Left hindlimb (tissue), 1 donor: Measurements from ENCODE around the gene PYGM.

Experiments
- DNase-seq: peaks from one replicate; pipeline ENCODE4 v3.0.0-alpha.2; 2018

PYGM gene

DNA sequence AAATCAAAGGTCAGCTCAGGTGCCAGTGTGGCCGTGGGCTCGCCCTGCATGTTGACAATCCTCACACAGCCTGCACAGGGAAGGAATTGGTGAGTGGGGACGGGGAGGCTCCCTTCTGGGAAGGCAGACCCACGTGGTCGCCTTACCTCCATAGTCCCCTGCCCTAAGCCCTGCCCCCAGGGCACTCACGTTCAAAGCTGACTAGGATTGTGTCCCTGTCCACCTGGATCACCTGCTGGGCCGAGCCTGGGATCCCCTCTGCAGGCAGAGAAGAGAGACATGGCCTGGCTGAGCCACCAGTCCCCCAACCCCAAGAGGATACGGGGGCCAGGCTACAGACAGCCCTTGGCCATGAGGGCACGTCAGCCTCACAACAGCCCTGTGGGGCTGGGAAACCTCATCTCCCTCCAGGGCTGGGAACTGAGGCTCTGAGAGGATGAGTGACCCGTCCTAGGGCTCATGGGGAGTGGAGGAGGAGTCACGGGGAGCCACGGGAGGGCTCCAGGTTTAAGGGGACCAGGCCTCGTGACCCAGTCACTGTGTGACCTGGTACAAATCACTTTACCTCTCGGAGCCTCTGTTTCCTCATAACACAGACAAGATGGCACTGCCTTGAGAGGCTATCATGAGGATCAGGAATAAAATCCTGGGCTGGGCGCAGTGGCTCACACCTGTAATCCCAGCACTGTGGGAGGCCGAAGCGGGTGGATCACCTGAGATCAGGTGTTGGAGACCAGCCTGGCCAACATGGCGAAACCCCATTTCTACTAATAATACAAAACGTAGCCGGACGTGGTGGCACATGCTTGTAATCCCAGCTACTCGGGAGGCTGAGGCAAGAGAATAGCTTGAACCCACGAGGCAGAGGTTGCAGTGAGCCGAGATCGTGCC lies 30.7 kb upstream of the PYGM start:
- DNase-seq, result no peak

DNA sequence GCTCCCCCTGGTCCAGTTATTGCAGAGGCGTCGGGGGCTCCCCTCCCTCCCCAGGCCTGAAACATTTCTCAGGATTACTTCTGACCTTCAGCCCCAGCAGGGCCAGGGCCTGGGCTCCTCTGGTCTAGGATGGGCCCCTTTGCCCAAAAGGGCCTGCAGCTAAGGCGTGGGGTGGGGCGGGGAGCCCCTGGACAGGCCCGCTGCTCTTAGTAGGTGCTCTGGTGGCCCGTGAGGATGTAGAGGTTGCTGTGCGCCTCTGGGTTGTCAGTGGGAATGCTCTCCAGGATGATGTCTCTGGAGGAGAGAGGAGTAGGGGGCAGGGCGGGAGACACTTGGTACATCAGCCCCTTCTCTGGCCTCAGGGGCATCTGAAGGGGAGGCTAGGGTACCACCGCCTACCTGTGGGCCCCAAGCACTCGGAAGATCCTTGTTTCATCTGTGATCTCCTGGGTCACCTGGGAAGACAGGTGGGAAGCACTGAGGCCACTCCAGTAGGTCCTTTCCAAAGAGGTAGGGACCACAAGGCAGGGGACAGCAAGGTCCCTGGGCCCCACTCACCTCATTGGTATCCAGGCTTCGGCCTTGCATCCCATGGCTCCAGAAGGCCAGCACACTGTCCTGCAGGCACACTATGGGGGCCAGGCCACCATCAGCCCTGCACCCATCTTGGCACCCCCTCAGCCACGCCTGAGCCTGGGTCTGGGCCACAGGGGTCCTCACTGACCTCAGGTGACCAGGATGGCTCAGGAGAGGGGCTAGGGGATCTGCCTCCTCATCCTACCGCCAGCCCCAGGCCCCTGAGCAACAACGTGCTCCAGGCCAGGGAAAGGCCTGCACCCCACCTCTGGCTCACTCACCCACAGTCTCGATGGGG lies 29.8 kb upstream of the PYGM start:
- no peak for DNase-seq

DNA sequence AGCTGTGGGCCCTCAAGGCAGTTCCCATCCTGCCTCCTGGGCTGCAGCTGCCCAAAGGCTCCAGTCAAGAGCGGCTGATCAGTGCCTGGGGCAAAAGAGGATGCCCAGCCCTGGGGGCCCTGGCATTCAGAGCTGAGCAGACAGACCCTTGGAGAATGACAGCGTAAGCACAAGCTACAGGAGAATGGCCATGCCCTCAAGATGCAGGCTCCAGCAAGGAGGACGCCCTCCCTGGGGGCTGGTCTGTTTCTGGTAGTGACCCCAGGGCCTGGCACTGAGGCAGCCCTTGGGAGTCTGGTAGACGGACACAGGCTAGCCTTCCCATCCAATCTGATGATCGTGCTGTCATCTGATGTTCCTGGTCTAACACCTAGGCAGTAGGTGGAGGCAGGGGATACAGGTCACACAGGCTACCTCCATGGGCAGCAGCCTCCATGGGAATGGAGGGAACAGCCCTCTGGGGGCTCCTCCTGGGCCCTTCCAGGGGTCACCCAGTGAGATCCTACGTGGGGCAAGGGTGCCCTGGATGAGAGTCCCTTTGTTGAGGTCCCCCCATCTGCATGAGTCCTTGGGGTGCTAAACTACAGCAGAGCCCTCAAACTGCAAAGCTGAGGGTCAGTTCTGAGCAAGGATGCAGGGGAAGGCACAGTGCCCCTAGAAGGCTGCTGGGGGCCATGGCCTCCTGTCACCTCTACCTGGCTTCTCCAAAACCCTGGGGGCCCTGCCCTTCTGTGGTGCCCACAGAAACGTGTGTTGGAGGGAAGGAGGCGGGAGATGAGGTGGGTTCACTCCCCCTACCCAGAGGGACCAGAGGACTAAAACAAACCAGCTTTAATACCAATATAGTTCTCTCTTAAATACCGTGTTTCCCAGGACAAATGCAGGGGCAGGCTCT lies 28.8 kb upstream of the PYGM start:
- DNase-seq, result no peak

DNA sequence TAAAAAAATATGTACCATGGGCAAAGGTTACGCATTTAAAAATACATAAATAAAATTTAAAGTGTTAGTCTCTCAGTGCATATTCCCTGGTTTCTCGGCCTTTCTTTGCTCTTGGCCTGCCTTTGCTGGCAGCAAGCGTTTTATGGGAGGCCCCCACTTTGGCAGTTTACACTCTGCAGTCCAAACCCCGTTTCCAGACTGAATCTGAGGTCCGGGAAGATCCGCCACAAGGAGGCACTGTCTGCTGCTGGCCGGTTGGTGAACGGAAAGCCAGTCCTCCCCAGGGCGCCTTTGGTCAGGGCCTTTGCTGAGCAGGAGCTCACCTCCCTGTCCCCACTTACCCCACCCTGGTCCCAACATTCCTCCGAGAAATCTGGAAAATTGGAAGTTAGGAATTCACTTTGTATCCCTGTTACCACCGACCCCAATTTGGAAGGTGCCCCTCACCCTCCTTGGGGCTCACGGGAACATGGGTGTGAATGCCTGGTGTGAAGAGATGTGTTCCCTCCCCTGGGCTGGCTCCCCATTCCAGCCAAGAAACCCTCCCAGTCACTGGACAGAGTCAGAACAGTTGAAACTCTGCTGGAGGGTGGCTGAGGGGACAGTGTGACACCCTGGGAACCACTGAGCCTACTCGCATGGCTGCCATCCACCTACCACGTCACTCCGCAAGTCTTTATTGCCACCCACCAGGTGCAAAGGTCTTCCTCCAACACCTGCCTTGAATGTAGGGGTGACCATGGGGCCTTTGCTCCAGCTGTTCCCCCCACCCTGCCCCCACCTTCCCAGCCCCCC lies 27.9 kb upstream of the PYGM start:
- DNase-seq, result no peak

DNA sequence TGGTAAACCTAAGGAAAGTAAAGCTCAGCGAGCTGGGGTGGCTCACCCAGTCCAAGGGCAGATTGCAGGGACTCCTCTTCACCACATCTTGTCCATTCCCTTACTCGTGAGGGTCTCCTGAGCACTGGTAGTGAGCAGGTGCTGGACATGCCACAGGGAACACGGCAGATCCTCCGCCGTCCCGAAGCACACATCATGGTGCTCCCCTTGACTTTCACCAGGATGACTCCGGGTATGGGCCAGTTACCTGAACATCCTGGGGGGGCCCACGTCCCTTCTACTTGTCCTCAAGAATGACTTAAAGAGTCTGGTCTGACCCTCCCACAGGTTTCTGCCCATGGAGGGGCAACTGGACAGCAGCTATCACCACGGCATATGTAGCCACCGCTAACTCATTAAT lies 26.5 kb upstream of the PYGM start:
- no peak for DNase-seq

DNA sequence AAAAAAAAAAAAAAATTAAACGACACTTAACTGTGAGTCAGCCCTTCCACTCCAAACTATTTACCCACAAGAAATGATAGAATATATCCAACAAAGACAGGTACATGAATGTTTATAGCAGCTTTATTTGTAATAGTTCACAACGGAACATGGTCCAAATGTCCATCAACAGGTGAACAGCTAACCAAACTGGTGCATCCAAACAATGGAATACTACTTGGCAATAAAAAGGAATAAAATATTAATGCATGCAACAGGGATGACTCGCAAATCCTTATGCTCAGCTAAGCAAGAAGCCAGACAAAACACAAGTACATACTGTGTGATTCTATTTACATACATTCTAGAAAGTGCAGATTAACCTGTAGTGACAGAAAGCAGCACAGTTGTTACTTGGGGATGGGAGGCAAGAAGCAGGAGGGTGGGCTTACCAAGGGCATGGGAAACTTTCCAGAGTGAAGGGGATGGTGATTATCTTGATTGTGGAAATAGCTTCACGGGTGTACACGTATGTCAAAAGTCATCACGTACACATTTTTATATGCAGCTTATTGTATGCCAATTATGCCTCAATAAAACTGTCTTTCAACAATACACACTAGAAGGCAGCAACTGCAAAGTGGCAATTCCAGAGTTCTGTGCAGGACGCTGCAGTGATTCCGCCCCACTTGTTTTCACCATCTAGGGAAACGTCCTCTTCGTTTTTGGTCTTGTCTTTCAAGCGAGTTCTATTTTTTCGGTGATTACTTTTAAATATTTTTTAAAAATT lies 25.2 kb upstream of the PYGM start:
- DNase-seq, result no peak

DNA sequence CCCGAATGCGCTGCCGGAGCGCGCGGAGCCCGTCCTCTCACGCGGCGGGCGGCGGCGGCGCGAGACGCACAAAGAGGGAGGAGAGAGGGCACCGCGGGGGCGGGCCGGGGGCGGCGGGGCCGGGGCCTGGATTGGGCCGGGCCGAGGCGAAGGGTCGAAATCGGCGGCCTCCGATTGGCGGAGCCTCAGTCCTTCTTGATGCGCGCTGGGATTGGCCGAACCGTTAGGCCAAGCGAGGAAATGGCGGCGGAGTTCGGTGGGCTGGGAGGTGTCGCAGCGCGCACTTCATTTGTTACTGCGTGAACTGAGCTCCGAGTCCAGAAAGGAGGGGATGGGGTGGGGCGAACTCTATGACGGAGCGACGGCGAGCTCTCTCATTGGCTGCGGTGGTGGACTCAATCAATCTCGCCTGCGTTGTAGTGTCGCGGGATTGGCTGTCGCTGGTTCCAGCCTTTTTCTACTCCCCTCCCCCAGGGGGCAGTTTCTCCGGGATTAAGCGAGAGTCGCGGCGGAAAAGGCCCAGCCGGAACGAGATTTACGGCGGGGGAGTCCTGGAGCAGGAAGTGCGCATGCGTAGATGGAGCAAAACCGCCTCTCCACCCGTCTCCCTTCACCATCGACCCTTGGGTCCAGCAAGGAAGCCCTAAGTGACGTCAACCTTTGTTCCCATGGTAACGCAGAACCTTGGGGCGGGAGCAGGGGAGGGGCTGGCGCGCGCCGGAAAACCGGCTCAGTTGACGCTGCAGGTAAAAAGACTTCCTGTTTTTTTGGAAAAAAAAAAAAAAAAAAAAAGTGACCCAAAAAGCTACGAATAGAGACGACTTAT lies 18.9 kb upstream of the PYGM start, which contains the start of gene SF1:
SF1 (minus strand) TSS at position 70 of the 826 bp plus-strand sequence. CDS start 150 bp downstream, outside the sequence.
- peak; percentile 100 for DNase-seq

DNA sequence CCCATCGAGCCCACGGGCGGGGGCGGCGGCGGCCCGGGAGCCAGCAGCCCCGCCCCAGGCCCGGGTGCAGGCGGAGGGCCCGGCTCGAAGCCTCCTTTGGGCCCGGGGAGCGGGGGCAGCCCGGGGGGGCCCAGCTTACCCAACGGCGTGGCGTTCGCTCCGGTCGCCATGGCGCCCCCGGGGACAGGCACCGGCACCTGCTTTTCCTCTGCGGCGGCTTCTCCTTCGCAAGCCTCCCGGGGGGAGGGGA lies 18.4 kb upstream of the PYGM start:
- no peak for DNase-seq

DNA sequence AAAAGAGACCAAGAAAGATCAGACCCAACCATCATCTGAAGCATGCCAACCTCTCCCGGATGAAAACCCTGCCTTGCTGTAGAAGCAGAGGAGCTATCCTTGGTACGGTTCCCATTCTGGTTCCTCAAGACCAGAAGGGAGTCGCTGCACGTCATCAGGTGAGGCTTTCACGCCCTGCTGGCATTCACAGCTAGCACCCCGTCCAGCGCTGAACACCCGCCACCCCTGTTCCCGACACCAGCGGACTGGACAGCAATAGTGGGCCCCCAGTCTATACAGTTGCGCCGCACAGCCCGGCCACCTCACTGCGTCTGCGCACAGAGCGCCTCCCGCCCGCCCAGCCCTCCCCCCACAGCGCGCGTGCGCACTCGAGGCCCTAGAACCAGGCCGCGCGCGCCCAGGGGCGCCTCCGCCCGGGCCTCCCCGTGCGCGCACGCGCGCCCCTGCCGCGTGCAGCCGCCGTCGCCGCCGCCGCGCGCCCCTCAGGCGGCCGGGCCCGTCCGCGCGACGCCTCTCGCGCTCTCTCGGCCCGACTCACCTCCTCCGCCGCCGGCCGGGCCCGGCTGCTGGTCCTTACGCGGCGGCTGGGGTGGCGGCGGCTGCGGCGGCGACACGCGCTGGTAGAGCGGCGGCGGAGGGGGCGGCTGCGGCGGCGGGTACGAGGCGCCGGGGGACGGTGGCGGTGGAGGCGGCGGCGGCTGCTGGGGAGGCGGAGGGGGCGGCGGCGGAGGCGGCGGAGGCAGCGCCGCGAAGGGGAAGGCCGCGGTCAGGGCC lies 17.9 kb upstream of the PYGM start:
- DNase-seq, result peak; percentile 90

DNA sequence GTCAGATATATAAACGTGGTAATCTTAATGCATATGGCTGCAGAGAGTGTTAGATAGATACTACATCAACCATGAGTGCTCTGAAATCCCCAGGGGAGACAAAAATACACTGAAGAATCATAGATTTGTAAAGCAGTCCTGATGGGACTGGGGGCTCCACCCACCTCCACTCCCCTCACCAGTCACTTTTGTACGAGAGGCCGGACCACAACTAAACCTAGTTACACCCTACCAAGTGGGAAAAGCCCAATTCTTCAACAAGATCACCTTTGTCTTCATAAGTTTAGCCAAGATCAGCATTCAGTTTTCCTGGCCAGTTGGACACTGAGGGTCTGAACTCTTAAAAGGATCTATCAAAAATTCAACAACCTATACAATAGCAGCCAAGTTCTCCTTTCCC lies 17.1 kb upstream of the PYGM start:
- DNase-seq, result no peak

DNA sequence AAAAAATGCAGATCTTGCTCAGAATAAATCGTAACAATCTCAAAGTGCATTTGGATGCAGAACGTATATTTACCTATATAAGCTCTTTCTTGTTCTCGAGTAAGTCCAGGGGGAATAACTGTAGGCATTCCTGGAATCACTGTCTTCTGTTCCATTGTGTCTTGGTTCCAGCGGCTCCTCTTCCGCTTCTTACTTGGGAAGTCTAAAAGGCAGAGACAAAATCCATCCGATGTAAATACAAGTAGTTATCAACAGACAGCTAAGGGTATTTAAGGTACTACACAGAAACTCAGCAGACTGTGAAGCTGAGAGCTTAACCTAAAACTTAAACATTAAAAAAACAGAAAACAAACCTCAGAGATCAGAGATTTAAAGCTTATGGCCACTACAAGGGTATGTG lies 16.7 kb upstream of the PYGM start:
- DNase-seq, result no peak

DNA sequence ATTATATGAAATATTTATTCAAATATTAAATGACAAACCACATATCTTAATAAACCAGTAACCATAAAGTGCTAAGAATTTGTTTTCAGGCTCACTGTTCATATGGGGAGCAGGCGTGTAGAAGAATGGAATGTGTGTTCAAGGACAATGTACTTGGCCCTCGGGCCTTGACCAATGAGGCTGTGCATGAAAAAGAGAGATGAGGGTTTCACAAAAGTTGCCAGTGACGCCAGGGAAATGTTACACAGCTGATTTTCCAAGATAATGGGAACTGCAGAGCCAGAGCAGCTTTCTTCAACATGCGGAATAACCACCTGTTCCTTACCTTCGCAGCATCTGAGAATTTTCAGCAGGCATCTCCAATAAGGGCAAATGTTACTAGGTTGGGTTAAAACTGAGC lies 14.4 kb upstream of the PYGM start:
- no peak for DNase-seq

DNA sequence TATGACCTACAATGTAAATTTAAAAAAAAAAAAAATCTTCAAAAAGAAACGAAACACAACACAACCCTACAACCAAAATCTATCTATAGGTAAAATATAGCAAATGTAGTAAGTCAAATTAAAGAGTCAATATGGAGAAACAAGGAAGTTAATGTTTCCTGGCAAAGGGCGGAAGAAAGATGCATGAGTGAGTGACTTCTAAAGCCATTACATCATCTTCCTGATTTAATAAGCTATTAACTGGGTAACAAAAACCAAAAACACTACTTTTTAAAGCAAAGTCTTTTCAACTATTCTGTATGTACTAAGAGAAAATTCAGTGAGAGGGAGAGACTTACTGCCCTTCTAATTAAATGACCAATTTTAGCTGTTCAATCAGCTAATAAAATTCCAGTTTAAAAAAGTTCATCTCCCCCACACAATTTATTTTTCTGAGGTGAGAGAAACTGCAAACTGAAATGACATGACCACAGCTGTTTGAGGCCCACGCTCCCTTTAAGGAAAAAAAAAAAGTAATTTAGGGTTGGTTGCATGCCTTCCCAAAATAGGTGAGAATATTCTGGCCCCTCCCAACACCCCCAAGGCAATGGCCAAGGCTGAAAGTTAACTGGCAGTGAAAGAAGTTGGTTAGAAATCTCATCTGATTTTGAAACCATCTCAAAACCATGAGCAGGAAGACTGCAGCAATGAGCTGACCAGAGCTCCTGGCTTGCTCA lies 12.7 kb upstream of the PYGM start:
- no peak for DNase-seq

DNA sequence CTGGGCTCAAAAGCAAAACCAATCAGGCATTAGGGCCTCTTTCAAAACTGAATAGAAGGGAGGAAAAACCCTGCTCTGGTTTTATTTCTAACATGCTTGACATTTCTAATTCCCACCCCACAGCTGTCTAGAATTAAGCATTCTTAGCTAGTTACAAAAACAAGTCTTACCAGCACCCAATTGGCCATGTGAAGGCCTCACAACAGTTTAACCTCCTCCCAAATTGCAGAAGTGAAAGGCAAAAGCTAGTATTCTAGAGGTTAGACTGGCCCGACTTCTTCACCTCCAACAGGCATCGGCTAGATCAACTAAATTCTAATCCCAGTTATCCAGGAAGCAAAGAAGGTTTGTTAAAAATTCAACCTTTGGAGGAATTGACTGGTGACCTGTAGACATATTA lies 12.1 kb upstream of the PYGM start:
- no peak for DNase-seq

DNA sequence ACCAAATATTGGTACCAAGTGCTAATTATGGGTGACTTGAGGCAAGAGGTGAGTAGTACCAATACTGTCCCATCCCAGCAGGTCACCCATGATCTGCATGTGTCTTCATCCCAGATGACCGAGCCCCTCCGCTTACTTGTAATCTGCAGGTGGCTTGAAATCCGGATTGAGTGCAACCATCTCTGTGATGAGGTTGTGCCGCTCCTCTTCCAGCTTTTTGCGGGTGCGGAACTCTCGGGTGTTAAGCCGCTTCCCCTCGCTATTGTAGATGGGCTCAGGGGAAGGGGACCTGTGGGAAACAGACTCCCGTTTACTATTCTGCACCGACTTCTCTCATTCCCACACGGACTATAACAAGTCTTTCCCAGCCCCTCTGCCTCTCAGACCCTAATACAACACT lies 10.3 kb upstream of the PYGM start:
- no peak for DNase-seq

DNA sequence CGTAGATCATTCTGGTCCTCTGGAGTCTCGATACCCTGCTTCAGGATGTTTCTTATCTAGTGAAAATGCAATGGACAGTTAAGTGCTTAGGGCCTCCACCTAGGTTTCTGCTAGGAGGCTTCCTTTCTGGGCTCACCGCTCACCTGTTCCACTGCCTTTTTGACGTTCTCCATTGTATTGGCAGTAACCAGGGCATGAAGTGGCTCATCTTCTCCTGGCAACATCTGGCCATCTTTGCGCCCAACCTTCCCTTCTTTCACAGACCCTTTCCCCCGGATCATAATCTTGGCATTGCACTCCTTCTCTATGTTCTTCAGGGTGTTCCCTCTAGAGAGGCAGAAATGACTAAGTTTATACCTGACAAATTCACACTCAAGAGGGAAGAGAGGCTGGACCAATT lies 9.5 kb upstream of the PYGM start:
- no peak for DNase-seq

DNA sequence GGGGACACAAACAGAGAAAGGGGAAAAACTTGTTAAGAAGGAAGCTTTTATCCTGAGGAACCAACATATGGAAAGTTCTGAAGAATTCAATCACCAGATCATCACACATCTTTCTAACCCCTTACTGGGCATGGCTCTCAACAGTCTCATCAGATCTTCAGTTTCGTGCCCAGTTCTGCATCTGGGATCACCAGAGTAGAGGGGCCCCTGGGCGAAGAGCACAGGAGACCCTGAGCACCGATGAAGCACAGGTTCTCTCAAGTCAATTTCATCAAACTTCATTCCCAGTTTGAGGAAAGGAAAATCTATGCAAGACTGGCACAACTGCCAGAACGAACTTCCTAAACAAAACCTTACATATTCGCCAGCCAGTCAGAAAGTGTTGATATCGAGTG lies 8.5 kb upstream of the PYGM start:
- DNase-seq, result no peak

DNA sequence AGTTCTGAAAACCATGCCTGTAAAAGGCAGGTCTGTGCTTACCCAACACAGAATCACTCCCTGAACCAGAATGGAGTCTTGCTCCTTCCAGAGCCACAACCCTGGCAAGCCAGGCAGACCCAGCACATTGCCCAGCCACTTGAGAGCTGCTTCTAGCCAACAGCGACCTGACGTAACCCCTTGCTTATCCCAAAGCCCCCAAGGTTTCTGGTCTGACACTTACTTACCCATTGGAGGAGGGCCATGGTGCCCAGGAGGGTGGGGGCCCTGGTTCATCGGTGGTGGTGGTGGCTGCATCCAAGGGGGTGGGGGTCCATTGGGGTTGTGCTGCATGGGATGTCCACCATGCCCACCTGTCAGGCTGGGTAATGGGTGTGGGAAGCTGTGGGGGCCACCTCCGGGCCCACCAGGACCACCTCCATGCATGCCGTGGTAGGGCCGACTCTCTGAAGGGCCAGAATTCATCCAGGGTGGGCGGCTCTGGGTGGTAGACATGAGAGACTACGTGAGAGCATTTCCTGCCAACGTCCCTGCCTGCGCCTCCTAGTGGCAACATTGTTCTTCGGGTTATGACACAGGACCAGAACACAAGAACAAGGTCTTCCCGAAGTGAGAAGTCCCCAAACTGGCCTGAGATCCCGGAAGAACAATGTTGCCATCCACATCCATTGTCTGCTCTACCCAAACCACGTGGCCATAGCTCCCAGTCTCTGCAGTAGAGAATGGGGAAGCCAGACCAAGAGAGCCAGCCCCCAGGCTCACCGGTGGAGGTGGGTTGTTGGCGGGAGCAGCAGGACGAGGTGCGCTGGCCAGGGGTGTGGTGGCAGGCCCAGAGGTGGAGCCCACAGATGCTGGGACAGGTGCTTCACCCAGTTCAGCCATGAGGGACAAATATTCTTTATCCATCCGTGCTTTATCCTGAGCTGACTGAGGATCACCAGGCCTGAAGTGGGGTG lies 7.8 kb upstream of the PYGM start:
- no peak for DNase-seq
